SHP77 treated with DMSO at 0.1 percent for 48 hours (cell line): ENCODE measurements around the gene OGFOD2.

Experiments used
- DNase-seq: peaks from one replicate; lab custom pipeline; 2025; lab: John Stamatoyannopoulos, UW

OGFOD2 gene

DNA sequence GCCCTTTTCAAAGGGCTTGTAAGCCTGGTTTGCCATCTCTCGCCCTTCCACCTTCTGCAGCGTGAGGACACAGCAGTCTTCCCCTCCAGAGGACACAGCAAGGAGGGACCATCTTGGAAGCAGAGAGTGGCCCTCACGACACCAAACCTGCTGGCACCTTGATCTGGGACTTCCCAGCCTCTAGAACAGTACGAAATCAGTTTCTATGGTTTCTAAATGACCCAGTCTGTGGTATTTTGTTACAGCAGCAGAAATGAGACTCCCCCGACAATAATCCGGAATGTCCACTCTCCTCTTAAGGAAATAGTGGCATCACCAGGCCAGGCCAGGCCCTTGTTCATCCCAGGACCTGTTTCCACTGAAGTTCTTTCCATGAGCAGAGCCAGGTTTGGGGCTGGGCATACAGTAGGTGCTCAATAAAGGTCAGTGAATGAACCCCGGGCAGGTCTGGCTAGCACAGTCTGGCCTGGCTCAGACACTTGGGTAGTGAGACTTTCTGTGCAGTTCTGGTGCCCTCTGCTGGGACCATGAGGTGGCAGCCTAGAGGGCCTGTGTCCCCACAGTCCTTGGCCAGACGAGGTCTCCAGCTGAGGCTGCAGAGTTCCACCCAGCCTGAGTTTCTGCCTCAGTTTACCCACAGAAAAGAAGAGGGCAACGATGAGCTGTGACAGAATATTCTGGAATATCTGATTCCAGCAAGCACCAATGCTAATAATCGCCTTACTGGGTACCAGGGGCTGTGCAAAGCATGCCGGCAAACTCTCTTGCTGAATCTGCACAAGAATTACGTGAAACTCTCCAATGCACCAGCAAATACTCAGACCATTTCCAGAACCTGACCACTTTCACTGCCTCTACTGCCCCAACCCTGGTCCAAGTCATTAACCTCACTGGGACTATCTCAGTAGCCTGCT is 22.8 kb upstream of the OGFOD2 start:
- no peak for DNase-seq

DNA sequence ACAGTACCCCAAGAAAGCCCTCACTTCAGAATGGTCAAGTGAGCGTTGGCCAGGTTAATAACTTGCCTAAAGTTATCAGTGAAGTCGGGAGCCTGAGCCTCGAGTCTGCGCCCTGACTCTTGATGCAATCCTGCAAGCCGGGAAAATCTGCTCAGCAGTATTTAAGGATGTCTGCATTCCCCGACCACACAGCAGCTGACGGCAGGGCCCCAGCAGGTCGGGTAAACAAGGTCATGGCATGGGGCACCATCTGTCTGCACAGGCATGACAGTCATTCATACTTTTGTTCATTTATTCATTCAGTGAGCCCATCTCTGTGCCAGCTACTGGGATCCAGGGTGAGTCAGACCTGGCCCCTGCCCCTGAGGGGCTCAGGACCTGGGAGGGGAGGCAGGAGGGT is 19.9 kb upstream of the OGFOD2 start:
- no peak for DNase-seq

DNA sequence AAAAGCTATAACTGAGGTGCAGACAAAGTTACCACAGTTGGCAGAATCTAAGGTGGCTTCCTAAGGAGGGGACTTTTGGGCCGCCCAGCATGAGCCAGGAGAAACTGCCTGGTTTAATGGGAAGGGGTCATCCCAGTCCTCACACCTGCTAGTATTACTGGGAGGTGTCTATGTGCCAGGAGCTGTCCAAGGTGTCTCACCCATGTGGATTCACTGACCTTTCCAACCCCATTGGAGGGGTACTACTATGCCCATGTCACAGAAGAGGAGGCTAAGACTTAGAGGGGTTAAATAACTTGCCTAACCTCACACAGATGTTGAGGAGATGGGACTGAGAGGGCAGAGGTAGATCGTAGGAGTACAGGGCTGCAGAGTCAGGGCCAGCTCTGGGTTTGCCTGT is 19.0 kb upstream of the OGFOD2 start:
- DNase-seq = no peak

DNA sequence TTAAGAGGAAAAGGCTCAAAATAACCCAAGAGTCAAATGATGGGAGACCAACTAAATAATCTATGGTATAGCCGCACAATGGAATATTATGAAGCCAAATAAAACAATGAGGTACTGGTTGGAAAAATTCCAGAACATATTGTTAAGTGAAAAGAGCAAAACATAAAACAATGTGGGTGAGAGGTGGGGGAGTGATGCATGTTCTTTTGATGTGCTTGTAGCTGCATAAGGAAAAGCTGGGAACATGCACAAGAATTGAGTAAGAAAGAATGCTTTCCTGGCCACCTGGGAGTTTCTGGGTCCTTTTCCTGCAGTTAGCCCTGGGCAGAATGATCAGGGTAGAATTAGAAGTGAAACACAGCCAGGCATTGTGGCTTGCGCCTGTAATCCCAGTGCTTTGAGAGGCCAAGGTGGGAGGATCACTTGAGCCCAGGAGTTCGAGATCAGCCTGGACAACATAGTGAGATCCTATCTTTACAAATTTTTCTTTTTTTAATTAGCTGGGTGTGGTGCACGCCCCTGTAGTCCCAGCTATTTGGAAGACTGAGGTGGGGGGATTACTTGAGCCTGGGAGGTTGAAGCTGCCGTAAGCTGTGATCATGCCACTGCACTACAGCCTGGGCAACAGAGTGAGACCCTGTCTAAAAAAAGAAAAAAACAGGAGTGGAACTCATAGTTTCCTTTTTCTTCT is 16.7 kb upstream of the OGFOD2 start:
- no peak for DNase-seq

DNA sequence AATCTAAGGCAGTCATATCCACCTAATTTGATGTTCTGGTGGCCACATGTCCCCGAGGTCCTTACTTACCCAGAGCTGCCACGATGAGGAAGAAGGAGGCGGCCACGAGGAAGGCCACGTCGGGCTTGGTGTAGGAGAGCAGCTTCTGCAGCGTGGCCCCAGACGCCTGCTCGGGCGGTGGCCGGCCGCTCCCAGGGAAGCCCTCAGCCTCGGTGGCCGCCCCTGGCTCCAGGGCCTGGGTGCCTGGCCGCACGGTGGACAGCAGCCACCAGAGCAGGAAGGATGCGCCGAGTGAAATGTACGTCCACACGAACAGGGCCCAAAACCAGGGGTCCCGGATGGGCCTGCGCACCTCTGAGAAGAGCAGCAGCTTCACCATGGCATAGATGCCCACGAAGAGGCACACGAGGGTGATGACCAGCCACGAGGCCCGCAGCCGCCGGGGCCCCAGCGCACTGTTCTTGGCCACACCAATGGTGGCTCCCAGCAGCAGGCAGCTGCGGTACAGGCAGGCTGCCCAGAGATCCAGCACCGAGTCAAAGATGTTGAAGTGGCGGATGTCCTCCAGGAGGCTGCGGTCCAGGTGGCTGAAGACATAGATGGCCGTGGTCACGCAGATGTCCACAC is 15.4 kb upstream of the OGFOD2 start:
- DNase-seq = no peak

DNA sequence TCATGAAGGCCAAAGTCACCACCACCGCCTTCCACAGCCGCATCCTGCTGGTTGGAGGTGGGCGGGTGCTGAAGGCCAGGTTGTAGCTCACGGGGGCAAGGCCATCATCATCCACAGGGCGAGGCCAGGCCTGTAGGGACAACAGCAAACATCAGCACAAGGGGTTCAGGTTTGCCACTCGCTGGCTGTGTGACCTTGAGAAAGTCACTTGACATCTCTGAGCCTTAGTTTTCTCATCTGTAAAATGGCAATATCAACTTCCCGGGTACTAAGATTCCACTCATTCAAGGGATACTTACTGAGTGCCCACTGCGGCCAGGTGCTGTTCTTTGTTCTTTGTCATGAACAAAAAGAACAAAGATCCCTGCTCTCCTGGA is 14.9 kb upstream of the OGFOD2 start:
- no peak for DNase-seq

DNA sequence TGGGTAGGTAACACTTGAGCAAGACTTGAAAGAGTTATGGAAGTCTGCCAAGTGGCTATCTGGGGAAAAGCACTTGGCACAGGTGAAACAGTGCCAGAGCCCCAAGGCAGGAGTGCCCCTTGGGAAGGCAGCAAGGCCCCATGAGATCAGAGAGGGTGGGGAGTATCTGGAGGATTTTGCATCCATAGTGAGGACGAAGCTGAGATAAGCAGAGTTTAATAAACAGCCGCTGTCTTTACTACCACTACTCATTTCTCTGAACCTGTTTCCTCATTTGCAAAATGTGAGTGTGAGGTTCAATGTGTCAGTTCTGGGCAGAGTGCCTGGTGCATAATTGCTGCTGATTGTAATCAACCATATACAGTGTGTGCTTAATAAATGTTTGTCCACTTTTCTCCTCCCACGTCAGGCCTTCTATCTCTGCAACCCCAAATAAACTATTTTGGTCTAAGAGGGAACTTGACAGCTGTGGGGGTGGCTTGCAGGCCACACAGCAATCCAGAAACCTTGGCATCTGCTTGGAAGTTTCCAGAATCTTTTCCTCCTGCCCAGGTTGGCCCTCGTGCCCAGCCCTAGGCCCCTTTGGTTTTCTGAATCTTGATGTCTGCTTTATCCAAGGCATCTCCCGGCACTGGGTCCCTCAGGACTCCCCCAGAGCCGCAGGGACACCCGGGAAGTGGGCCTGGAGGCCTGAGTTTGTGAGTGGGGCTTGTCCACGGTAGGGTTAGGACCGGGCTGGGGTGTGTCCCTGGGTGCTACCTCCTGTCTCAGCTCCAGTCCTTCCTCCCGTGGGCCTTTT is 13.3 kb upstream of the OGFOD2 start:
- DNase-seq = no peak

DNA sequence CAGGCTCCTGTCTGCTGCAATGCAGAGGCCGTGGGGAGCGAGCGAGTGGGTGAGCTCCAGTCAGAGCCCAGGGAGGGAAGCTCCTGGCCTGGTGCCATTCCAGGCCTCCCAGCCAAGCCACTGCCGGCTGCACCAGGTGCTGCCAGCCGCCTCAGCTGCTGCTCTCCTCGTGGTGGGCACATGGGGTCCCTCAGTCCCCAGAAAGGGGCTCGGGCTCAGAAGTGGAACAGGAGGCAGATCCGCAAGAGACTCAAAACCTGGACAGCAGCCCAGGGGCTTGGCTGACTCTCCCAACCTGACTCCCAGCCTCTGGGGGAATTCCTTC is 11.1 kb upstream of the OGFOD2 start:
- peak; percentile 63 for DNase-seq

DNA sequence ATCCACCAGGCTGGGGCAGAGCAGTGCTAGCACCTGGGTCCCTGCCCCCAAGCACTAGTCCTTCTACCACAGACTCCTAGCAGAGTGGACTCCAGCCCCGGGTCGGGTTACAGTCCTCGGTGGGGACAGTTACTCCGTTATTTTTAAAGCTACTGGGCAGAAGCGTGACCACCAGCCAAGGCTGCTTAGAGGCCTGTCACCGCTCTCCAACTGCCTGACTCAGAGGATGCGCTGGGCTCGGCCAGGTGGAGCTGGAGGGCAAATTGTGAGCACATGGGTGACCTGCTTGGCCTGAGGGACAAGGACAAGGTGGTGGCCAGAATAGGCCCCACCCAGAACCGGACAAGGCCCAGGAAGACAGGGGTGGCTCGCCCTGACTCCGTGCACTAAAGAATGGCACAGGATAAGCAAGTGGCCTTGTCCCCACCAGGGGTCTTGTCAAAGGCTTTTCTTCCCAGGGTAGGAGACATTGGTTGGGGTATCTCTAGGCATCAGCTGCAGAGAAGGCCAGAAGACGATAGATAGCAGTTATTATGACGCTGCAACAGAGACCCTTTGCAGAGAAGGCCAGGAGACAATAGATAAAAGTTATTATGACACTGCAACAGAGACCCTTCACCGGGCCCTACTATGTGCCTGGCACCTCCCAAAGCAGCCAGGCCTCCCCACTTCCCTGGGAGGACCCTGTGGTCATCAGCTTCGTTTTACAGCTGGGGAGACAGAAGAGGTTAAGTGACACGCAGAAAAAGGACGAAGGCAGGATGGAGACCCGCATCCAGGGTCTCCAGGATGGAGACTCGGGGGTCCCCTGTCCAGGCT is 10.4 kb upstream of the OGFOD2 start:
- no peak for DNase-seq

DNA sequence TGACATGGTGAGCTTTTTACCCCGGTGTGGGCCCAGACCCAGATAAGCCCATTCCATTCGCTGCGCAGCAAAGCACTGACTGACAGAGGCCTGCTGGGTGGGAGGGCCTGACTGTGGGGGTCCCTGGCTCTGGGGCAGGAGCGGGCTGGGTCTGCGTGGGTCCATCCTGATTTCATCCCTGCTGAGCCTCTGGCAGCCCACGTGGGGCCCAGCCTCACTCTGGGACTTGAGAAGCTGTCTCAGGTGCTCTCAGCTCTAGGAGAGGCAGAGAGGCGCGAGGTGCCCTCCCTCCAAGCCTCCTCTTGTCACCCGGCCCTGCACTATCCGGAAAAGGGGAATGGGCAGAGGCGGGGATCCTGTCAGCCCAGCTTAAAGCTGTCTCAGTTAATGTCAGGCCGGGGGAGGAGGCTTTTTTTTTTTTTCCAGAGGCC is 9.7 kb upstream of the OGFOD2 start:
- no peak for DNase-seq

DNA sequence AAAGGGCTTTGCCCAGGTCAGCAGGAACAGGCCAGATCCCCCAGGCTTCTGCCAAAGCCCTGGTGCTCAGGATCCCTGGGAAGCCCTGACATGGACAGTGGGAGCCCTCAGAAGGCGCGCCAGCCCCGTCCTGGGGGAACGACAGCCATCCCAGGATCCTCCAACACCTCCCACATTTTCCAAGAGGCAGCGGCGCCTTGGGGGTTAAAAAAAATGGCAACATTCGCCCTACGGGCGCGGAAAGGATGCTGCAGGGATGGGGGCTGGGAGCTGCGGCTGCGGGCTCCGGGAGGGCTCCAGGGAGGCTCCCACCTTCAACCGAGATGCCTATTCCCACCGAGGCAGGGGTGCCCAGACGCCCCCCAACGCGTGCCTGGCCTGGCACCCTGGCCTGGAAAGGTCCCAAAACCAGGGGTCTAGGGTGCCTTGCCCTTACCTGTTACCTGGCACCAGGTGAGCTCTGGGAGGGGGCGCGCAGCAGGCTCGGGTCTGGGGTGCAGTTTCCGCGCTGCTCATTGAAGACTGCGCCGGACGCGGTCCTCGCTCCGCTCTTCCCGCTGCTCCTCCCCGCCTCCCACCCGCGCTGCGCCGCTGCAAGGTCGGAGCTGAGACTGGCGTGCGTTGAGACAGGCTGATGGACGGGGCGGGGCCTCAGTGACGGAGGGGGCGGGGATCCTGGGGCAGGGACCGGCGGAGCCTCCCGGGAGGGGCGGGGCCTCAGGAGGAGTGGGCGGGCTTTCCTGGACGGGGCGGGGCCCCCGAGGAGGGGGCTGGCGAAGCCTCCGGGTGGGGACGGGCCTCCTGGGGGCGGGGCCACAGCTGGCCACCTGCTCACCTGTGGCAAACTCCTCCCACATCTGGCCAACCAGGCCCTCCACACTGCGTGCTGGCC is 8.9 kb upstream of the OGFOD2 start, which contains the start of gene ABCB9:
Gene ABCB9 (minus strand): TSS at position 613 of the 892 bp plus-strand sequence. CDS start 6,228 bp downstream, outside the sequence.
- peak; percentile 47 for DNase-seq

DNA sequence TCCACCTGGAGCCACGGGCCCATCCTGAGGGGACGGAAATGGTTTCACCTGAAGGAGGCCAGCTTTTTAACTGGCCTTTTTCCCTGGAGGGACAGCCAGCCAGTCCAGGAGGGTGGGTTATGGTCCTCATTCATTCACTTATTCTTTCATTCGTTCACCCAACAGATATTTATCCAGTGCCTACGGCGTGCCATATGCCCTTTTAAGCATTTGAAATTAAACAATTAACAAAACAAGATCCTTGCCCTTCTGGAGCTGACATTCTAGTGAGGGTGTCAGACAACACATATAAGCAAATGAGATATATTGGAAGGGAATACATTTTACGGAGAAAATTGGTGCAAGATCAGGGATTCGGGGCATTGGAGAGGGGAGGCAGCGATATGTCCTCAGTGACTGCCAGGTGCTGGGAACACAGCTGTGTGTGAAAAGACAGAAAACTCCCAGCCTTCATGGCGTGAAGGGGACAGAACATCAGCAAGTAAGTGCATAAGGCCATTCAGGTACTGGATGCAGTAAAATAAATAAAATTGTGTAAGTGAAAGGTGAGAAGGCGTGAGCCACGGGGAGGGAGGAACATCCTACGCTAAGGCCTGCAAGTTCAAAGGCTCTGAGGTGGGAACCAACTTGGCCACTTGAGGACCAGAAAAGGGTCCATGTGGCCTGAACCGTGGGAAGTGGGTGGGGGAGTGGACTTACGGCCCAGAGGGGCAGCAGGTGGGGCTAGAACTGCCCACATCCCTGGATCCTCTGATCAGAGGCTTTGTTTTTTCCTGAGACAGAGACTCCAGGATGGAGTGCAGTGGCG is 8.1 kb upstream of the OGFOD2 start:
- DNase-seq = no peak

DNA sequence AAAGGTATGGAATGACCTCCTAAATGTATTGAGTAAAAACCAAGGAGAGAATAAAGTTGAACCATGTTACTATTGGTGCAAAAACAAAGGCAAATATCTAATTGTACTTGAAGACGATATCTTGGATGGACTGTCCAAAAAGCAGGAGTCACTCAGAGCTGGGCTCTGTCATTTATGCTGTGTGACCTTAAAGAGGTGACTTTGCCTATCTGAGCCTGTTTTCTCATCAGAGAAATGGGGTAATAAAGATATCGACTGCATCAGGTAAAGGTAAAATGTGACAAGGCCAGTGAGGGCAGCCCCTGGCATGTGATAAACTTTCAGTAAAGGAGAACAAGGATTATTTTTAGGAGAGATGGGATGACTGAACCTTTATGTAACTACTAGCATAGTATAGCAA is 6.9 kb upstream of the OGFOD2 start:
- DNase-seq = no peak

DNA sequence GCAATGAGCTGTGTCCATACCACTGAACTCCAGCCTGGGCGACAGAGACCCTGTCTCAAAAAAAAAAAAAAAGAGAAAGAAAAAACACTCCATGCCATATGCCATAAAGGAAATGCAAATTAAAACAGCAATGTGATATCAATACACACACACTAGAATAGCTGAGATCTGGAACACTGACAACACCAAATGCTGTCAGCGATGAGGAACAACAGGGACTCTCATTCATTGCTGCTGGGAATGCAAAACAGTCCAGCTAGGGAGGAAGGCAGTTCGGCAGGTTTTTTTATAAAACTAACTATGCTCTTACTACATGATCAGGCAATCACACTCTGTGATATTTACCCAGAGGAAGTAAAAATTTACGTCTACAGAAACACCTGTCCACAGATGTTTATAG is 5.4 kb upstream of the OGFOD2 start:
- no peak for DNase-seq

DNA sequence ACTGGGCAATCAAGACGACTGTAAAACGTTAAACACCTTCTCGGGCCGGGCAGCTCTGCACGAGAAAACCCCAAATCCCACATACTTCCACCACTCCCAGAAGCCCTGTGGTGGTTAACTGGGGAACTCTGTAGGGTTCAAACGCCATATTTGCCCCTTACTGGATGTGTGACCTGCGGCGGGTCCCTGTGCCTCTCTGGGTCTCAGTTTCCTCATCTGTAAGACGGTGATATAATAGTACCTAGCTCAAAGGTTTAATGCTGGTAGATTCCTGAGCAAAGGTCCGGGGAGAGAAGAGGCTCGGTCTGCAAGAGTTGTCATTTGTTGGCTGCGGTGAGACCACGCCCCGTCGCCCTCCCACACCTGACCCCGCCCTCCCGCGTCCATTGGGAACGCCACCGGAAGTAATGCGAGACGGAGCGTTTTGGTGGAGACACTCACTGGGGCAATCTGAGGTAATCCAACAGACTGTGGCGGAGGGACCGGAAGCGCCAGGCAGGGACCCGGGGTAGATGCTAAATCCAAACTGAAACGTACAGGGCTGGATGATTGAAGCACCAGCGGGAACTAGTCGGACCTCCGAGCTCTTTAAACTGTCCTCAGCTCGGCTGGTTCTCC is 661 bp upstream of the OGFOD2 start:
- peak; percentile 97 for DNase-seq

DNA sequence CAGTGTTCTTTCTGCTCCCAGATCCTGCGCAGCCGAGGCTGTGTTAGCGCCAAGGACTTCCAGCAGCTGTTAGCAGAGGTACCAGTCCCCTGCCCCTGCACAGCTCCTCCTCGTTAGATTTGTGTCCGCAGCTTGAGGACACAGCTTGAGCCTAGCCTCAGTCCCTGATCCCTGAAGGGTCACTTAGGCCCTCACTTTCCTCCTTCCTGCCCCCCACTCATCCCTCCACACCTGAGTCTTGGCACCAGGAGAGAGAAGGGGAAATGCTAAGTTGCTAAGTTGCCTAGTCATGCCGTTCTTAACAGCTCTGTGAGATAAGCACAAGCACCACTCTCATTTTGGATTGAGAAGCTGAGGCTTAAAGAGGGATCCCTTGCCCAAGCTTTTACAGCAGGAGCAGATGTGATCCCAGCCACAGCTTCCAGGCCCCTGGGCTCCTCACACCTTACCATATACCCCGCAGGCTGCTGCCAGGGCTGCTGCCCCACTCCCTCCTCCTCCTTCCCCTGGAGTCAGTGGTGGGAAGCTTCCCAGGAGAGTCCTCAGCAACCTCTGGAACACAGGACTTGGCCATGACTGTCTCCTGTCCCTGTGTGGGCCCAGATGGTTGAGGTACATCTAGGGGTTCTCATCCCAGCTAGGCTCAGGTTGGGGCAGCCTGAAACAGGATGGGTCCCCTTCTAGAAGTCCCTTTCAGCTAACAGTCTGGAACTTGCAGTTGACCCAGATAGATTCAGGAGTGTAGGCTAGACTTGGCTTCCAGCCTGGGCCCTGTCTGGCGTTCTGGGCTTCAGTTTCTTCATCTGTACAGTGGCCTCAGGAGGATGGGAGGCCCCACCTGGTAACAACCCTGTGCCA is 975 bp downstream of the OGFOD2 start:
- no peak for DNase-seq

DNA sequence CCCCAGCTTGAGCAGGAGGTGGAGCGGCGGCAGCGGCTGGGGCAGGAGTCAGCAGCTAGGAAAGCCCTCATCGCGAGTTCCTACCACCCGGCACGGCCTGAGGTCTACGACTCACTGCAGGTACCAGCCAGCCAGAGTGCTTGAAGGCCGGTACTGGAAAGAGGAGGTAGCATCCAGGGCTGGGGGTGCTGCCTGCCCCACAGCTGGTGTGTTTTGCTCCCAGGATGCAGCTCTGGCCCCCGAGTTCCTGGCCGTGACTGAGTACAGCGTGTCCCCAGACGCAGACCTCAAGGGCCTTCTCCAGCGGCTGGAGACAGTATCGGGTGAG is 1.6 kb downstream of the OGFOD2 start:
- no peak for DNase-seq

DNA sequence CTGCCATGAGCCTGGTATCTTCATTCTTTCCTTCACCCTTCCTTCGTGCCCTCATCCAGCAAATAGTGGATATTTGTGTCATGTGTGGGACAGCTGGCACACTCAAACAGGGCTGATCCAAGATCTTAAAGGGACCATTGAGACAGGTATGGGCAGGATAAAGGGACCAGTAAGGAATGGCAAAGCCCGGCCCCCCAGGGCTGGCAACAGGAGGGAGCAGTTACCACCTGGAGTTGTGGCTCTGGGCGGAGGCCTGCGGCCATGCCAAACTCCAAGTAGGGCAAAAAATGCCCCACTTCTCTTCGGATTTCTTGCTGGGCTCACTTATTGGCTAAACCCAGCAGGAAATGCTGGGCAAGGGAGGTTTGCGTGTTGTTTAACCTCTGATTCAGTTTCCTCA is 2.1 kb downstream of the OGFOD2 start:
- no peak for DNase-seq
